CD4-positive, alpha-beta T cell treated with Interleukin-6 at 100 ng/mL for 8 hours (primary cell): Measurements from ENCODE around the gene POLR3H.

Experiments
- DNase-seq: peaks from one replicate; pipeline ENCODE4 v3.0.0-alpha.2; 2020; ENCODE audit warnings: mixed read lengths, low spot score

POLR3H gene

DNA sequence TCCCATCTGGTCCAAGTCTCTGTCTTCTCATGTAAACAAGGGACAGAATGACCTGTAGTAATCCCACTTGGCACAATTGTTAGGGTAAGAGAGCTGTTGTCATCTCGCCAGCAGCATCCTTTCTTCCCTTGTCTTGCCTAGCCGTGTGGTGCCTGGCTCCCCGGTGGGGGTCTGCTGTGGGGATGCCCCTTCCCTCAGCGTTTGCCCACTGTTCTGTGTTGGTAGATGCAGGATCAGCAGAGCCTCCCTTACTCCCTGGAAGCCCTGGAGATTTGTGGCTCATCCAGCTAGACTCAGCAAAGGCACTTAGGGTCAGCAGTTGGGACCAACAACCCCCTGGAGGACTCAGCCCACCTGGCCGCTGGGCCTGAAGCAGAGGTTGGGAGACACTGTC is 62.3 kb downstream of the POLR3H start:
- no peak for DNase-seq

DNA sequence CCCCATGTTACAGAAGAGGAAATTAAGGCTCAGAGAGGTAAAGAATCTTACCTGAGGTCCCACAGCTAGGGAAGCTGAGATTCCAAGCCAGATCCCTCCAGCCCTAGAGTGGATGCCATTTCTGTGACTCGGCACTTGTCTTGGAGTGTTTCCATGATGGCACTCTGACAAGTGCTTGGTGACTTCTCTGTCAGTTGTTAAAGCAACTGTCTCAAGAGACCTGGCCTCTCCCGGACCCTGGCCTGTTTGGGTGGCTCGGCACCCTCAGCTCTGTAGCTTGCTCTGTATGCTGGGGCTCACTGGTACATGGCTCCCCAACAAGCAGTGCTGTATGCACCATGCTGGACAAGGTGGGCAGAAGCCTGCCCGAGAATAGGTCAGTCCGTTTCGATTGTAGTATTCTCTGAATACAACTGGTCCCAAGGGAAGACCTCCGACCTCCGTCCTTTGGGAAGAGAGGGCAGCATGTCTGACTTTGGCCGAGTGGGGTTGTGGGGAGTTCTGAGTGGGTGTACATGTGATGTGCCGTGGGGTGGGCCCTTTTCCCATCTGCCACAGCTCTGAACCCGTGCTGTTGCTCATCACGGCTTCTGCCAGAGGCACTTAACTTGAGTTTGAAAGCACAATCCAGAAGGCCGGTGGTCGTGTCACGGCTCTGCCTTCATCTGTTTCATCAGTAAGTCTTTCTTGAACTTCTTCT is 63.0 kb downstream of the POLR3H start:
- DNase-seq = no peak

DNA sequence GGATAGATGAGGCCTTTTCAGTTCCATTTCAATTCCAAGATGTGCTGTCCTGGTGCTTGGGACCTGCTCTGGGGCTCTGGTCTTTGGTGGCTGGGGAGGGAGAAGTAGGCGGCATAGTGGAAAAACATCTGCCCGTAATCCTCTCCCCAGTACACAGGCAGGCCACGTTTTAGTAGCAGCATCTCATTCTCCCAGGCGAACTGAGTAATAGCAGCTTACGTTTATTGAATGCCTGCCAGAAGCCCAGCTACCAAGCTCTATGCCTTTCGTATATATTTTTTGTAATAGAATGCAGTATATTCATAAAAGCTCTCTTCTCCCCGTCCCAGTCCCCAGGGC is 63.9 kb downstream of the POLR3H start:
- no peak for DNase-seq

DNA sequence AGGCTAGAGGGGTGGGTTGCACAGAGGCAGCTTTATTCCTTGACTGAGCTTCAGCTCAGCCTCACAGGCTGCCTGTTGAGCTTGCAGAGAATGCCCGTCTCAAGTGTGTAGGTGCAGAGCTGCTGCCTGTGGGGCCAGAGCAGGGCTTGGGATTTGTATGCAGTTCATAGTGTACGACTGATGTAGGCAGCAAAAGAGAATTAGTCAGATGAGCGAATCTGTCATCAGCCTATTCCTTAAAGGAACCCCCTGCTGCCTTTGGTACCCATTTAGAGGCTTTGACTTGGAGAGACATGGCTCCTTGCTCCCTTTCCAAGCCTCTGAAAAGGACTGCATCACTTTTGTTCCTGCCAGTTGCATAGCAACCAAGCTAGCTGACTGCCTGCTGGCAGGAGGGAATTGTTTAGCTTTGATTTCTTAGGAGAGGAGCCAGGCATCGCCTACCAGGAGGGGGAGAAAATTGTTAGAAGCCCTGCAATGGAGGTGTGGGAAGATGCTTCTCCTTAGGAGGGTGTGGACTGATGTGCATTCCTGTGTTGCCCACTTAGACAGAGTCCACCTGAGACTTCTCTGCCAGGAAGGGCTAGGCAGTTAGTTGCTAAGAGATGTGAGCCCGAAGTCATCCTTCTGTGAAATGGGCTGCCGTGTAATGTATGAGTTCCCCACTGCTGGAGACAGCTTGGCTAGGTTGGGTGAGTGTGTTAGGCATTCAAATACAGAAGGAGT is 64.4 kb downstream of the POLR3H start:
- no peak for DNase-seq

DNA sequence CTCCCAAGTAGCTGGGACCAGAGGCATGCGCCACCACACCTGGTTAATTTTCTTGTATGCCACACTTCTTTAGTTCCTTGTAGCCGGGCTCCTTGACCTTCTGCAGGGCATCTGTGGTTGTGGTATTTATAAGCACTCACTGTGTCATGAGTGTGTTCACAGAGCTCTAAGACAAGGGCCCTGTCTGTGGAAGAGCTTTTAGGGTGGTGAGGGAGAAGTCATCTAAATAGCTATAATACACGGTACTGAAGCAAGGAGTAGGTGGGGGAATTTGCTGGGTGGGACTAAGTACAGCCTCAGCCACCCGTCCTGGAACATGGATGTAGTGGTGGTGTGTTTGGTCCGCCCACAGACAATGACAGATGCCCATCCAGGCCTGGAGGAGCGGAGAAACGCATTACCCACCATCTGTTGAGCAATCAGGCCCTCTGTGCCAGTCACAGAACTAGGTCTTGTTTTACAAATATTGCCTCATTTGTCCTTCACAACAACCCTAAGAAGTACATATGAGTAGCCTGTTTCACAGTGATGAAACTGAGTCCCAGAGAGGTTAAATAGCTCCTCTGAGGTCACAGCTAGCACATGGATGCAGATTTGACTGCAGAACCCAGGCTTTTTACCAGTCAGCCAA is 65.3 kb downstream of the POLR3H start:
- no peak for DNase-seq

DNA sequence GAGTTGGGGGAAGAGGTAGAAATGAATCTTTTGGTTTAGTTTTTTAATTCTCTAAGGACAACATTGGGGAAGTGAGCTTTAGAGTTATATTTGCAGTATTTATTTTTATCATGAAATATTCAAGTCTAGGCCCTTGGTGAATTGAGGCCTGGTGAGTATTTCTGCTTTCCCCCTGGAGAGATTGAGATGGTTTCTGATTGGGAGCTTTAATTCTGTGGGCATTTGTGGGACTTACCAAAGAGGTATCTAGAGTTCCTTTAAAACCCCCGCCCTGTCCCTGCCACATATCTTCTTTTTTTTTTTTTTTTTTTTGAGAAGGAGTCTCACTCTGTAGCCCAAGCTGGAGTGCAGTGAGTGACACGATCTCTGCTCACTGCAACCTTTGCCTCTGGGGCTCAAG is 65.8 kb downstream of the POLR3H start:
- no peak for DNase-seq
